Measurements from ENCODE around the gene SEMA3F. TPM values are rescaled to one million over a fixed set of nuclear protein-coding genes. Genes with fewer than 3 reads are reported as not detected.

SEMA3F gene
- total RNA-seq, 1 experiment from 2014 or later, result 69.6 TPM

GRCh38 chr3:50229490-50229889 is 74.4 kb downstream of the SEMA3F start:
- ChIA-PET POLR2A (no interaction called here), CTCF (no interaction called here)
- in situ Hi-C loops (cut with HindIII; ENCODE audit: low pct_unique_long_range_greater_than_20kb, low sequenced_read_pairs), result no loop called here

GRCh38 chr3:50230104-50230793 is 75.1 kb downstream of the SEMA3F start:
- no peak overlapping the region for H3K4me3 ChIP-seq (ENCODE audit: low read depth in 2 of 2, low read length in 2 of 2)
- DNase-seq (ENCODE audit: low read depth, low spot score), result no peak
- POLR2A ChIA-PET, result no interaction called here
- intact Hi-C loops (cut with micrococcal nuclease; ENCODE audit: unreplicated experiment), result no loop called here
- CTCF ChIA-PET, result no interaction called here
- H3K9me3 ChIP-seq (ENCODE audit: control insufficient read depth, insufficient read depth, low read depth, low read length), result no peaks in the 10 kb centered on the region
- no peak overlapping the region for H3K27ac ChIP-seq (ENCODE audit: low read length)
- TF ChIP-seq SIN3A (IDR thresholded peaks at IDR 0.05; ENCODE audit: borderline replicate concordance, insufficient read depth, low read depth, low read length) (no peak), POLR2AphosphoS5 (IDR thresholded peaks at IDR 0.05; ENCODE audit: low read depth, low read length) (no peak), CTCF (IDR thresholded peaks at IDR 0.05) (no peak), TCF7L2 (IDR thresholded peaks at IDR 0.05; ENCODE audit: low read depth, low read length) (no peak), REST (IDR thresholded peaks at IDR 0.05; ENCODE audit: insufficient read depth in 1 of 2, low read depth in 2 of 2, low read length in 1 of 2) (no peak)
- H3K36me3 ChIP-seq (ENCODE audit: control insufficient read depth, insufficient read depth, low read length), result no peaks in the 10 kb centered on the region
- no peak for ATAC-seq
- BruUV-seq (replicated peaks), result no TSS peak
- H3K27me3 ChIP-seq (ENCODE audit: control insufficient read depth, insufficient read depth, low read length), result no peaks in the 10 kb centered on the region
- in situ Hi-C loops (cut with HindIII; ENCODE audit: low pct_unique_long_range_greater_than_20kb, low sequenced_read_pairs), result no loop called here
- no peaks in the 10 kb centered on the region; the same call in 1 of the 2 replicates for H3K4me1 ChIP-seq (ENCODE audit: control insufficient read depth, insufficient read depth, low read length)

More at GRCh38 chr3:50229490-50229889, 74.4 kb downstream of the SEMA3F start:
- no peaks in the 10 kb centered on the region for H3K36me3 ChIP-seq (ENCODE audit: control insufficient read depth, insufficient read depth, low read length)
- H3K9me3 ChIP-seq (ENCODE audit: control insufficient read depth, insufficient read depth, low read depth, low read length), result no peaks in the 10 kb centered on the region
- no peak for TF ChIP-seq REST (IDR thresholded peaks at IDR 0.05; ENCODE audit: insufficient read depth in 1 of 2, low read depth in 2 of 2, low read length in 1 of 2)
- no peak for TF ChIP-seq SIN3A (IDR thresholded peaks at IDR 0.05; ENCODE audit: borderline replicate concordance, insufficient read depth, low read depth, low read length)
- no peak for TF ChIP-seq POLR2AphosphoS5 (IDR thresholded peaks at IDR 0.05; ENCODE audit: low read depth, low read length)
- no peak for TF ChIP-seq CTCF (IDR thresholded peaks at IDR 0.05)
- no peak for TF ChIP-seq TCF7L2 (IDR thresholded peaks at IDR 0.05; ENCODE audit: low read depth, low read length)
- no peaks in the 10 kb centered on the region; the same call in 1 of the 2 replicates for H3K4me1 ChIP-seq (ENCODE audit: control insufficient read depth, insufficient read depth, low read length)
- ATAC-seq (no peak), DNase-seq (ENCODE audit: low read depth, low spot score) (no peak)
- H3K27ac ChIP-seq (ENCODE audit: low read length), result no peak overlapping the region
- intact Hi-C loops (cut with micrococcal nuclease; ENCODE audit: unreplicated experiment), result no loop called here
- no TSS peak for BruUV-seq (replicated peaks)
- H3K4me3 ChIP-seq (ENCODE audit: low read depth in 2 of 2, low read length in 2 of 2), result no peak overlapping the region
- no peaks in the 10 kb centered on the region for H3K27me3 ChIP-seq (ENCODE audit: control insufficient read depth, insufficient read depth, low read length)
